Measurements from ENCODE around the gene DND1. TPM values are rescaled to one million over a fixed set of nuclear protein-coding genes. Genes with fewer than 3 reads are reported as not detected.
"Not testable (repeated sequence)": the region's sequence is repeated elsewhere in the genome, so short reads cannot be mapped to it uniquely, and the experiment has no call there.

The DND1 gene
- total and polyA plus RNA-seq, 4 donors = 0.29 to 0.92 (median 0.37) TPM; not detected in 1

DNA sequence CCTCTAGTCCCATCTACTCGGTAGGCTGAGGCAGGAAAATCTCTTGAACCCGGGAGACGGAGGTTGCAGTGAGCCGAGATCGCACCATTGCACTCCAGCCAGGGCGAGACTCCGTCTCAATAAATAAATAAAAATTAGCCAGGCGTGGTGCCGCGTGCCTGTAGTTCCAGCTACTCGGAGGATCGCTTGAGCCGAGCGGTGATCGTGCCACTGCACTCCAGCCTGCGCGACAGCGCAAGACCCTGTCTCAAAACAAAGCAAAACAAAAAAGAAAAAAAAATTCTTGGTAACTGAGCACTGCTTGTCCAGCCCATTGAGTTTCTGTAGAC lies 9.4 kb downstream of the DND1 start:
- H3K9me3 ChIP-seq (ENCODE audit: control insufficient read depth in 4 of 4, low read length in 3 of 4) = no peaks in the 10 kb centered on the region
- DNase-seq (ENCODE audit: low spot score) = no peak
- peak overlapping the region; percentile 81 to 89 for H3K9ac ChIP-seq (ENCODE audit: low read depth in 1 of 2, low read length in 2 of 2)
- H3K4me1 ChIP-seq (ENCODE audit: control insufficient read depth in 4 of 4, insufficient read depth in 4 of 4, low read length in 3 of 4) = peaks cover 2 to 18% (median 9%) of the 10 kb centered on the region in 4 donors
- WGBS = 12% methylated on average over 18 of the region's 18 CpGs
- peak overlapping the region; percentile 87 to 99 (median 95) for H3K4me3 ChIP-seq (ENCODE audit: low read depth in 1 of 3, low read length in 3 of 3)
- TF ChIP-seq SP1 (IDR thresholded peaks at IDR 0.05) = no peak
- TF ChIP-seq HNF4G (IDR thresholded peaks at IDR 0.05) = no peak
- no peak for TF ChIP-seq FOXA1 (IDR thresholded peaks at IDR 0.05)
- H3K27me3 ChIP-seq (ENCODE audit: control insufficient read depth in 4 of 4, insufficient read depth in 4 of 4, low read length in 3 of 4) = no peaks in the 10 kb centered on the region
- H3K36me3 ChIP-seq (ENCODE audit: control insufficient read depth in 4 of 4, insufficient read depth in 3 of 4, low read depth in 1 of 4, low read length in 3 of 4) = peaks cover under 1 to 52% (median 44%) of the 10 kb centered on the region in 4 donors
- H3K27ac ChIP-seq (ENCODE audit: low read depth in 1 of 2, low read length in 2 of 2) = peak overlapping the region; percentile 85 to 95

- 91% methylated on average over 6 of the region's 6 CpGs for WGBS
- not testable (repeated sequence) for H3K27ac ChIP-seq (ENCODE audit: low read depth in 1 of 2, low read length in 2 of 2); H3K9ac ChIP-seq (ENCODE audit: low read depth in 1 of 2, low read length in 2 of 2); H3K9me3 ChIP-seq (ENCODE audit: control insufficient read depth in 4 of 4, low read length in 3 of 4); H3K27me3 ChIP-seq (ENCODE audit: control insufficient read depth in 4 of 4, insufficient read depth in 4 of 4, low read length in 3 of 4); DNase-seq (ENCODE audit: low spot score); H3K4me3 ChIP-seq (ENCODE audit: low read depth in 1 of 3, low read length in 3 of 3)
- Histone ChIP-seq H3K36me3 (ENCODE audit: control insufficient read depth in 4 of 4, insufficient read depth in 3 of 4, low read depth in 1 of 4, low read length in 3 of 4) (peaks cover 5 to 74% (median 63%) of the 10 kb centered on the region in 4 donors), H3K4me1 (ENCODE audit: control insufficient read depth in 4 of 4, insufficient read depth in 4 of 4, low read length in 3 of 4) (peaks cover 0 to 10% (median 5%) of the 10 kb centered on the region in 4 donors)
These were observed 13.0 kb downstream of the DND1 start for GRCh38 chr5:140660371-140660770.

GRCh38 chr5:140658870-140659269 lies 14.5 kb downstream of the DND1 start:
- H3K4me3 ChIP-seq (ENCODE audit: low read depth in 1 of 3, low read length in 3 of 3) = no peak overlapping the region
- H3K9ac ChIP-seq (ENCODE audit: low read depth in 1 of 2, low read length in 2 of 2) = no peak overlapping the region
- WGBS = 98% methylated on average over 17 of the region's 17 CpGs
- H3K9me3 ChIP-seq (ENCODE audit: control insufficient read depth in 4 of 4, low read length in 3 of 4) = no peaks in the 10 kb centered on the region
- no peak overlapping the region for H3K27ac ChIP-seq (ENCODE audit: low read depth in 1 of 2, low read length in 2 of 2)
- no peak for TF ChIP-seq TAF1 (conservative IDR thresholded peaks at IDR 0.05)
- TF ChIP-seq HNF4A (conservative IDR thresholded peaks at IDR 0.05) = no peak
- no peak for TF ChIP-seq YY1 (IDR thresholded peaks at IDR 0.05)
- no peak for TF ChIP-seq RXRA (IDR thresholded peaks at IDR 0.05)
- TF ChIP-seq EGR1 (IDR thresholded peaks at IDR 0.05; ENCODE audit: low read depth in 2 of 2) = no peak
- H3K27me3 ChIP-seq (ENCODE audit: control insufficient read depth in 4 of 4, insufficient read depth in 4 of 4, low read length in 3 of 4) = no peaks in the 10 kb centered on the region
- peaks cover 7 to 89% (median 78%) of the 10 kb centered on the region in 4 donors for H3K36me3 ChIP-seq (ENCODE audit: control insufficient read depth in 4 of 4, insufficient read depth in 3 of 4, low read depth in 1 of 4, low read length in 3 of 4)
- no peak for DNase-seq (ENCODE audit: low spot score)
- H3K4me1 ChIP-seq (ENCODE audit: control insufficient read depth in 4 of 4, insufficient read depth in 4 of 4, low read length in 3 of 4) = peaks cover 0 to 2% (median under 1%) of the 10 kb centered on the region in 4 donors

- Histone ChIP-seq H3K9ac (ENCODE audit: low read depth in 1 of 2, low read length in 2 of 2) (peak overlapping the region; percentile 63 to 79), H3K9me3 (ENCODE audit: control insufficient read depth in 4 of 4, low read length in 3 of 4) (no peaks in the 10 kb centered on the region), H3K27me3 (ENCODE audit: control insufficient read depth in 4 of 4, insufficient read depth in 4 of 4, low read length in 3 of 4) (no peaks in the 10 kb centered on the region), H3K4me1 (ENCODE audit: control insufficient read depth in 4 of 4, insufficient read depth in 4 of 4, low read length in 3 of 4) (peaks cover 0 to 29% (median 27%) of the 10 kb centered on the region in 4 donors), H3K27ac (ENCODE audit: low read depth in 1 of 2, low read length in 2 of 2) (peak overlapping the region; percentile 75), H3K4me3 (ENCODE audit: low read depth in 1 of 3, low read length in 3 of 3) (peak overlapping the region; percentile 74 to 97 (median 83)), H3K36me3 (ENCODE audit: control insufficient read depth in 4 of 4, insufficient read depth in 3 of 4, low read depth in 1 of 4, low read length in 3 of 4) (peaks cover 2 to 47% (median 31%) of the 10 kb centered on the region in 4 donors)
- no peak for DNase-seq (ENCODE audit: low spot score)
- WGBS = under 1% methylated on average over 27 of the region's 27 CpGs
- TF ChIP-seq NR2F2 (IDR thresholded peaks at IDR 0.05) (no peak), HNF4A (conservative IDR thresholded peaks at IDR 0.05) (no peak)
These were observed 26.3 kb downstream of the DND1 start for GRCh38 chr5:140647042-140647419.

- no peaks in the 10 kb centered on the region for H3K27me3 ChIP-seq (ENCODE audit: control insufficient read depth in 4 of 4, insufficient read depth in 4 of 4, low read length in 3 of 4)
- no peak overlapping the region for H3K9ac ChIP-seq (ENCODE audit: low read depth in 1 of 2, low read length in 2 of 2)
- peaks cover 0 to 25% (median 14%) of the 10 kb centered on the region in 4 donors for H3K36me3 ChIP-seq (ENCODE audit: control insufficient read depth in 4 of 4, insufficient read depth in 3 of 4, low read depth in 1 of 4, low read length in 3 of 4)
- H3K4me1 ChIP-seq (ENCODE audit: control insufficient read depth in 4 of 4, insufficient read depth in 4 of 4, low read length in 3 of 4) = peaks cover 0 to 45% (median 36%) of the 10 kb centered on the region in 4 donors
- DNase-seq (ENCODE audit: low spot score) = no peak
- H3K9me3 ChIP-seq (ENCODE audit: control insufficient read depth in 4 of 4, low read length in 3 of 4) = no peaks in the 10 kb centered on the region
- no peak overlapping the region for H3K27ac ChIP-seq (ENCODE audit: low read depth in 1 of 2, low read length in 2 of 2)
- TF ChIP-seq, protein P1, sequence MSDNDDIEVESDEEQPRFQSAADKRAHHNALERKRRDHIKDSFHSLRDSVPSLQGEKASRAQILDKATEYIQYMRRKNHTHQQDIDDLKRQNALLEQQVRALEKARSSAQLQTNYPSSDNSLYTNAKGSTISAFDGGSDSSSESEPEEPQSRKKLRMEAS (IDR thresholded peaks at IDR 0.05) = peak; percentile 58
- no peak for TF ChIP-seq NR2F2 (IDR thresholded peaks at IDR 0.05)
- no peak for TF ChIP-seq SP1 (IDR thresholded peaks at IDR 0.05)
- TF ChIP-seq EGR1 (IDR thresholded peaks at IDR 0.05; ENCODE audit: low read depth in 2 of 2) = no peak
- peak; percentile 78 to 81 for TF ChIP-seq RXRA (IDR thresholded peaks at IDR 0.05)
- peak; percentile 61 to 68 for TF ChIP-seq HNF4A (conservative IDR thresholded peaks at IDR 0.05)
- TF ChIP-seq FOXA2 (IDR thresholded peaks at IDR 0.05) = no peak
- TF ChIP-seq JUND (IDR thresholded peaks at IDR 0.05) = peak in 1 of 2 donors; percentile 20
- no peak for TF ChIP-seq CTCF (IDR thresholded peaks at IDR 0.05; ENCODE audit: low read depth, low read length, missing input control)
- TF ChIP-seq YY1 (IDR thresholded peaks at IDR 0.05) = no peak
- TF ChIP-seq, protein P2, sequence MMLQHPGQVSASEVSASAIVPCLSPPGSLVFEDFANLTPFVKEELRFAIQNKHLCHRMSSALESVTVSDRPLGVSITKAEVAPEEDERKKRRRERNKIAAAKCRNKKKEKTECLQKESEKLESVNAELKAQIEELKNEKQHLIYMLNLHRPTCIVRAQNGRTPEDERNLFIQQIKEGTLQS (IDR thresholded peaks at IDR 0.05) = peak; percentile 61
- WGBS = 39% methylated on average over 3 of the region's 3 CpGs
- no peak overlapping the region for H3K4me3 ChIP-seq (ENCODE audit: low read depth in 1 of 3, low read length in 3 of 3)
These were observed 30.7 kb downstream of the DND1 start for GRCh38 chr5:140642718-140643117.

Measured in liver (tissue), 9 donors.